Bronchial epithelial cell (primary cell): ENCODE measurements around the gene TICRR. TPM values are rescaled to one million over a fixed set of nuclear protein-coding genes. Genes with fewer than 3 reads are reported as not detected.
"Not testable (repeated sequence)": the region's sequence is repeated elsewhere in the genome, so short reads cannot be mapped to it uniquely, and the experiment has no call there.

ENCODE experiments used
- DNase-seq: peaks from one replicate; pipeline ENCODE4 v3.0.0-alpha.2; 2010; ENCODE audit warnings: low read depth
- FAIRE-seq: peaks from 2 replicates; lab custom pipeline; 2011; peaks lifted over from hg19 to GRCh38; lab: Jason Lieb, UNC
- H3K27me3 ChIP-seq: 2 replicates; pipeline ENCODE4 v1.5.1; 2011; ENCODE audit warnings: low read length; ENCODE audit not compliant: control insufficient read depth, insufficient read depth
- H3K36me3 ChIP-seq: 2 replicates; pipeline ENCODE4 v1.5.1; 2011; ENCODE audit warnings: low read length; ENCODE audit not compliant: control insufficient read depth, insufficient read depth
- H3K4me3 ChIP-seq: 2 replicates; pipeline ENCODE4 v1.5.1; 2011; ENCODE audit warnings: mild to moderate bottlenecking, low read depth, low read length, control low read depth
- CTCF ChIP-seq: IDR thresholded peaks from 2 replicates; pipeline ENCODE4 v1.5.1; 2011; ENCODE audit warnings: mild to moderate bottlenecking, moderate library complexity, low read length, control low read depth, inconsistent platforms; ENCODE audit not compliant: insufficient read depth, severe bottlenecking
- total RNA-seq: library from RNA; depleted of rRNA; stranded (reverse); fragments of >200 nt; gene quantifications from 2 replicates; pipeline ENCODE4 v1.2.1, GENCODE V29; 2014

TICRR gene
- total RNA-seq, 1 donor from 2014 or later: 0.26 TPM

GRCh38 chr15:89569090-89569745 is 6.1 kb upstream of the TICRR start:
- Histone ChIP-seq H3K27me3 (no peaks in the 10 kb centered on the region), H3K36me3 (no peaks in the 10 kb centered on the region), H3K4me3 (no peak overlapping the region)
- no peak for TF ChIP-seq CTCF
- FAIRE-seq: no peak
- no peak for DNase-seq

GRCh38 chr15:89575656-89576416 is 567 bp downstream of the TICRR start:
- H3K36me3 ChIP-seq: no peaks in the 10 kb centered on the region
- H3K27me3 ChIP-seq: no peaks in the 10 kb centered on the region
- DNase-seq (peak; percentile 22), FAIRE-seq (no peak)
- no peak for TF ChIP-seq CTCF
- peak overlapping the region; percentile 85 for H3K4me3 ChIP-seq

- H3K27me3 ChIP-seq: no peaks in the 10 kb centered on the region
- H3K4me3 ChIP-seq: peak overlapping the region; percentile 85
- no peak for TF ChIP-seq CTCF
- DNase-seq: no peak
- H3K36me3 ChIP-seq: no peaks in the 10 kb centered on the region
- FAIRE-seq: no peak
Measured at GRCh38 chr15:89576417-89576773, 1.1 kb downstream of the TICRR start.

GRCh38 chr15:89577776-89578115 is 2.5 kb downstream of the TICRR start:
- Histone ChIP-seq H3K36me3 (no peaks in the 10 kb centered on the region), H3K4me3 (no peak overlapping the region), H3K27me3 (no peaks in the 10 kb centered on the region)
- DNase-seq (no peak), FAIRE-seq (no peak)
- no peak for TF ChIP-seq CTCF

- no peak for TF ChIP-seq CTCF
- Histone ChIP-seq H3K27me3 (no peaks in the 10 kb centered on the region), H3K4me3 (no peak overlapping the region), H3K36me3 (no peaks in the 10 kb centered on the region)
- DNase-seq (no peak), FAIRE-seq (no peak)
Measured at GRCh38 chr15:89578146-89578545, 2.9 kb downstream of the TICRR start.

GRCh38 chr15:89580747-89581146 is 5.5 kb downstream of the TICRR start:
- not testable (repeated sequence) for FAIRE-seq, H3K27me3 ChIP-seq, H3K36me3 ChIP-seq, DNase-seq, H3K4me3 ChIP-seq
